Endometrial microvascular endothelial cells (primary cell): ENCODE data around the gene NAT16. TPM values are rescaled to one million over a fixed set of nuclear protein-coding genes. Genes with fewer than 3 reads are reported as not detected.

Experiments used
- in situ Hi-C: cut with HindIII; loops from 2 replicates; pipeline ENCODE4 v1.10.0; 2017; ENCODE audit warnings: low sequenced_read_pairs, low pct_unique_long_range_greater_than_20kb; ENCODE audit errors: inconsistent ontology term
- total RNA-seq: library from RNA; depleted of rRNA; stranded (reverse); fragments of >200 nt; gene quantifications from one replicate; pipeline ENCODE4 v1.2.3, GENCODE V29; 2015; ENCODE audit errors: inconsistent ontology term

NAT16 gene
- total RNA-seq, result not detected

DNA sequence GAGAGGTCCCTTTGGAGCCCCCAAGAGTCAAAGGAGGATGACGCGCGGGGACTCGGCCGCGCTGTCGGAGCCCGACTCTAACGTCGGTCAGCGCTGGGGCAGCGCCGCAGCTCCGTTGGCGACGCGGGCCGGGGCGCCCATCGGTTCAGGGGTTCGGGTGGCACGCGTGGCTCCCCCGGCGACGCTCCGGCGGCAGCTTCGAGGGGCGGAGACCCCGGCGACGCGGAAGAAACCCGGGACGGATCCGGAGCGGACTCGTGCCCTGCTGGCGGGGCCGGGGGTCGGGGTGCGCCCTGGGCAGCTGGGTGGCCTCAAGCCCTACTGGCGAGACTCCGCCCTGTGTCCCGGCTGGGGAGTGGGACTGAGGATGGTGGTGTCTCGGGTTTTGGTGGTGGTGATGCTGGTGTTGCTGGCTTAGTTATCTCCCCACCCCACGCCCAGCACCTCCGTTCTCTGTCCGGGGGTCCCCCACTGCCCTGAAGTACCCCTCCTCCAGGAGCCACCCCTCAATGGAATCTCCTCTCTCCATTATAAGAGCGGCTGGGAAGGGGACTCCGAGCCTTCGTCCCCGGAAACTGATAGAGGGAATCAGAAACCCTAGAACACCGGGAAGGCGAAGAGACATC, at the start of gene NAT16:
NAT16 (minus strand) TSS at position 164 of the 626 bp plus-strand sequence. CDS start 5,486 bp downstream, outside the sequence.
- in situ Hi-C loops, result no loop called here

DNA sequence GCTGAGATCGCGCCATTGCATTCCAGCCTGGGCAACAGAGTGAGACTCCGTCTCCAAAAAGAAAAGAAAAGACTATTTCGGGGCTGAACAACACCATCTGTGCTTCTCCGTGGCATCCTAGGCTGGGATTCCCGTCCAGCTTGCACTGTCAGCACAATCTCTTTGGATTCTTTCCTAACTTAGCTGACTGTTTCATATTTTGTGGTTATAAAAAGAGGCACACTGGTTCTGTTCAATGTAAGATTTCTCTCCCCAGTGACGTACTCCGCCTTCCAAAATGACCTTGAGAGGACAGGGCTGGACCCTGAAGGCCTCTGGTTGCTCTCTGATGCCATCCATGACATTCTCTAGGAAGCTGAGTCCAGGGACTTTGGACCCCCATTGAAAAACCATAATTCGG, 46.6 kb upstream of the NAT16 start:
- in situ Hi-C loops, result no loop called here

DNA sequence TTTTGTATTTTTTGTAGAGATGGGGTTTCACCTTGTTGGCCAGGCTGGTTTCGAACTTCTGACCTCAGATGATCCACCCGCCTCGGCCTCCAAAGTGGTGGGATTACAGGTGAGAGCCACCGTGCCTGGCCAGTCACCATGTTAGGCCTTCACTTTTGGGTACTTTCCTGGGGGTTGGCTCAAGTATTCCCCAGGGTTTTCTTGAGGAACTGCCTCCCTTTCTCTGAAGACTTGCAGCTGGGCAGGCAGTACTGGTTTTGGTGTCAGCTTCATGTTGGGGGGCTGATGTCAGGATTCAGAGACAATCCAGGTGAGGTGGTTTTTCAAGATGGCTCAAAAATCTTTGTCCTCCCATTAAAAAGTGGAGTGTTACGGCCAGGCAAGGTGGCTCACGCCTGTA, 45.6 kb upstream of the NAT16 start:
- in situ Hi-C loops, result no loop called here

DNA sequence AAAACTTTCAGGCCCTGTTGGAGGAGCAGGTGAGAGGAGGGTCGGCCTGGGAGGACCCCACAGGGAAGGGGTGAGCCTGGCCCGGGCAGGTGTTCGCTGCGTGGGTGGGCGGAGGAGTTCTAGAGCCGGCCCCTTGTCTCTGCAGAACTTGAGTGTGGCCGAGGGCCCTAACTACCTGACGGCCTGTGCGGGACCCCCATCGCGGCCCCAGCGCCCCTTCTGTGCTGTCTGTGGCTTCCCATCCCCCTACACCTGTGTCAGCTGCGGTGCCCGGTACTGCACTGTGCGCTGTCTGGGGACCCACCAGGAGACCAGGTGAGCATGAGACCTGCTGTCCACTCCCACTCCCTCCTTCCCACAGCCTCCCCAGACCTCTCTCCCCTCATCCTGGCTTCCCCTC, 43.4 kb upstream of the NAT16 start:
- in situ Hi-C loops, result no loop called here

DNA sequence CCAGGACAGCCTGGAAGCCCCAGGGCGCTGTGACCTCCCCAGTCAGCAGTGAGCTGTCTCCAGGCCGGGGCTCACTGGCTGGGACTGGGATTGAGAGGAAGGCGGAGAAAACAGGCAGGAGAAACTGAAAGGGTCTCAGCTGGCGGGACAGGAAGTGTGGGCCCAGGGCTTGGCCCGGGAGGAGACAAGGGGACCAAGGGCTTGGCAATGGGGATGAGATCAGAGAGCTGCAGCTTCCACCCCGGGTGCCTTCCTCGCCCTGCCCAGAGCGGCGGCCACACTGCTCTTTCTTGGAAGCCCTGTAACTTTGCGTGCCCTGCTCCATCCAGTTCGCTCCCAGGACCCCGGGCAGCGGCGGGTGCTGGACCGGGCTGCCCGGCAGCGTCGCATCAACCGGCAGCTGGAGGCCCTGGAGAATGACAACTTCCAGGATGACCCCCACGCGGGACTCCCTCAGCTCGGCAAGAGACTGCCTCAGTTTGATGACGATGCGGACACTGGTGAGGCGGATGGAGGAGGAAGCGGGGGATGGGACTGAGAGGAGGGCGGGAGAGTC, 42.3 kb upstream of the NAT16 start:
- in situ Hi-C loops, result no loop called here

DNA sequence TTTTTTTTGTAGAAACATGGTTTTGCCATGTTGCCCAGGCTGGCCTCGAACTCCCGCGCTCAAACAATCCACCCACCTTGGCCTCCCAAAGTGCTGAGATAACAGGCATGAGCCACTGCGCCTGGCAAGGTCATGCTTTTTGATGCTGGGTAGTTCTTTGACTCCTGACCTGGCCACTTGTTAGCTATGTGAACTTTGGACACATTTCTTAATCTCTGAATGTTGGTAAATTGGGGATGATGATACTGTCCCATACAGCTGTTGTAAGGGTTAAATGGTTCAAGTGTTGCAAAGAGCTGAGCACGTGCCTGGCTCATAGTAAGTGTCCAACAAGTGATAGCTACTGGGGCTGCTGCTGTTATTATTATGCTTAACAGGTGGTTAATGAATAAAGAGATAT, 40.2 kb upstream of the NAT16 start:
- in situ Hi-C loops, result no loop called here

DNA sequence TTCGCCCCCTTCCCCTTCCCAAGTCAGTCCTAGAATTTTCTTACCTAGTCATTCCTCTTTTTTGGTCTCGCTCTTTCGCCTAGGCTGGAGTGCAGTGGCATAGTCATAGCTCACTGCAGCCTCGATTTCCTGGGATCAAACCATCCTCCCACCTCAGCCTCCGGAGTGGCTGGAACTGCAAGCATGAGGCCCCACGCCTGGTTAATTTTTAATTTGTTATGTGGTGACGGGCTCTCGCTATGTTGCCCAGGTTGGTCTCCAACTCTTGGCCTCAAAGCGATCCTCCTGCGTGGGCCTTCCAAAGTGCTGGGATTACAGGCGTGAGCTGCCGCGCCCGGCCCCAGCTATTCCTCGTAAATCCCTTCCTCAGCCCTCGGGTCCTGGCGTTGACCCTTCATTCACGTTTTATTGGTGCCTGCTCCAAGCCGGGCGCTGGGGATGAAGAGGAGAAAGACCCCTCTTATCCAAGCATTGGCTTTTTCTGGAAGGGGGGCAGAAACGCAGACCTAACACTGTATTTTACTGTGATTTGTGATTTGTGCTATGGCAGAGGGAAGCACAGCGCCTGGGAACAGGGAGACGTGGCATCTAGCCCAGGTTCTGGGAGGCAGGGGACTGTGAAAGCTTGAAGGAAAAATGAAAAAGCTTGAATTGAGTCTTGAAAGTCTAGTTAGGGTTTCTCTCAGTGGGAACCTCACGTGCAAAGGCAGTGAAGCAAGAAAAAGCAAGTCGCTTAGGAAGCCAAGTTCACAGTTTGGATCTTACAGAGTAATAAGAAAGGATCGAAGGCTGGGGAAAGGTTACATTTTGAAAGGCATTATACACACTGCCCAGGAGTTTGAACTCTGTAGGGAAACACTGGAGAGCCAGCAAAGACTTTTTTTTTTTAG, 38.4 kb upstream of the NAT16 start:
- in situ Hi-C loops, result no loop called here

DNA sequence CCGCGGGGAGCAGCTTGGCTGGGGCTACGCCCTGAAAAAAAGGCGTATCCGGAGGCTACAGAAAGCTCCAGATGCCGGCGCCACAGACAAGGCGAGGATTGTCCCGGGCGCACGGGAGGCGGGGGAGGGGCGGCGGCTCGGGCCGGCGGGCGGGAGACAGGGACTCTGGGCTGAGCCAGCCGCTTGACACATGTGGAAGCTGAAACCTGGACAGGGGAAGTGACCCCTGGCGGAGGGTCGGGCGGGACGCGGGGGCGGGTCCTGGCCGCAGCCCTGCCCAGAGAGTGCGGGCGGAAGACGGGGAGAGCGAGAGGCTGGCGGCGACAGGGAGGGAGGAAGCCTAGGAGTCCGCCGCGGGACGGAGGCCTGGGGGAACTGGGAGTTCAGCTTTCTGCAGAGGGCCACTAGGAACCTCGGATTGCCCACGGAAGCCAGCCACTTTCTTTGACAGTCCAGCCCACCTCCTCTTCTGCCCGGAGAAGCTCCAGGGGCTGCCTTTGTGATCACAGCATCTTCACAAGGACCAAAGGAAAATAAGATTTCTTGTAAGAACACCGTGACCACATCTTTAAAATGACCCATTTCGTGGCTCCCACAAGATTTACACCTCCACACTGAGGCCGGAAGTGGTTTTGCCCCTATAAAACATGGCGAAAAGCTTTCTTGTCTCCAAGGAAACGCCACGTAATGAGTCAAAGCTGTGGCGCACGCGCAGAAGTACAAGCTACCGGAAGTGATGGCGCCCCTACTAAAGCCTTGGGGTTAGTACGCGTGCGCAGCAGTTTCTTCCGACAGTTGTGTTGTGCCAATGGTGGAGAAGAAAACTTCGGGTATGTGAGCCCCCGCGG, 37.5 kb upstream of the NAT16 start, which contains the start of the genes PLOD3 and ZNHIT1:
PLOD3 (minus strand) TSS at position 194 of the 848 bp plus-strand sequence. CDS start 307 bp downstream, outside the sequence.
ZNHIT1 (plus strand) TSS at position 778 of the 848 bp plus-strand sequence; CDS start at position 809, 31 bp downstream.
- in situ Hi-C loops, result no loop called here

DNA sequence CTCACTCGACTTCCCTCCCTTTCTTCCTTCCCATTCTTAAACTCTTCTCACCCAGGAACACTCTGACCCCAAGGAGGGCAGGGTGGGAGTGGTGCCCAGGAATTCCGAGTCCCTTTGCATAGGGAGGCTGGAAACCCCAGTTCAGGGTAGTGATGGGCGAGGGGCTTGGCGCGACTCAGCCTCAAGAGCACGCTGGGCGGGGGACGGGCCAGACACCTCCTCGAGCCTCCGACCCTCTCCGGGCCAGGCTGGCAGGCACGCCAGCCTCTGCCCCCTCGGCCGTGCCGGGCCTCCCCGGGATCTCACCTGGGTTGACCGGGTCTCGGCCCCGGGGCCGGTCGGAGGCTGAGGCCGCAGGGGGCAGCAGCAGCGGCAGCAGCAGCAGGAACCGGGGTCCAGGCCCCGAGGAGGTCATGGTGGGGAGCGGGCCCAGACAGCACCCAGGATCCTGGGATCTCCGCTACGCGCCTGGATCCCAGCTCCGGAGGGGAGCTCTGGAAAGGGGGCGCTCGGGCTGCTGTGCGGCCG, 36.8 kb upstream of the NAT16 start:
- in situ Hi-C loops, result no loop called here

DNA sequence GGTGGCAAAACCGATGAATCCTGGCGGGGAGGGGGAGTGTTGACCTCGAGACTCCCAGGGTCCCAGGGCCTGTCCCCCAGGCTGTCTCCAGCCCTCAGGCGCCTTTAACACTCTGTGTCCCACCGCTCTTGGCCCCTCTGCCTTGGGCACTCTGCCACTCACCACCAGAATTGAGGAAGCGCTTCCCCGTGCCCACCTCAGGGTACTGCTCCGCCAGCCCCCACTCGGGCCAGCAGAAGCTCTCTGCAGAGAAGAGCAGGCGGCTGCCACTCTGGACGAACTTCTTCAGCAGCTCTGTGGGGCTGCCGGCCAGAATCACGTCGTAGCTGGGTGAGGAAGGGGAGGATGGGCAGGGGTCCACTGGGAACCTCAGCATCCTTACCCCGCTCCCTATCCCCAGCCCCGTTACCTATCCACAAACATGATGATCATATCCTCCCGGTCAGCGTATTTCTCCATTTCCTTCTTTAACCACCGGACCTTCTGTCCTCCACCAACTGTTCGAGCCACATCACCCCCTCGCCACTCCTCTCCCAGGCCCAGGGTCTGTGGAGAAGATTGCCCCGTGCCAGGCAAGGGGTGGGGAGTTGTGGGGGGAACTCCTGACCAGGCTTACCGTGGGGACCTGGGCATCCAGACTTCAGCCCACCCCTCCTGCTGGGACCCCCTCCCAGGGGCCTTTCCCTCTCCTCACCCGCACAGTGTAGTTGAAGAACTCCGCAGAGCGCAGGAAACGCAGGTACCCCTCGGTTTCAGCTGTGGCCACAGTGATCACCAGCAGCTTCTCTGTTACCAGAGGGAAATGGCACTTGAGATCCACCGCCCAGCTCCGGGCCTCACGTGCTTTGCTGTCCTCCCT, 36.1 kb upstream of the NAT16 start:
- in situ Hi-C loops, result no loop called here

DNA sequence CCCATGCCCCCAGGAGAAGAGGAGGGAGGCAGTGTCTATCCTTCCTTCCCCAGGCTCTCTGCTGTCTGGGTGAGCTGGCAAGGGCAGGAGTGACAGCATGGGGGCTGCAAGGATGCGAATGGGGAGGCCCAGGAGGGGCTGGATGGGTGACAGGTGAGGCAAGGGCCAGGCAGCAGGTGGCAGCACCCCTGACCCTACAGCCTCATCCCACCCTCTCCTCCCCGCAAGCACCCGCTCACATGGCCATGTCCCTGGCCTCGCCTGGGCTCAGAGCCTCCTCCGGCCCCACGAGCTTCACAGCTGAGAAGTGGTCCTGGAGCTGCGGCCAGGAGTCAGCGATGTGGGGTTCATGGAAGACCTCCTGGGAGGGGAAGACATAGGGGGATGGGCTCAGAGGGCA, 31.9 kb upstream of the NAT16 start:
- in situ Hi-C loops, result no loop called here

DNA sequence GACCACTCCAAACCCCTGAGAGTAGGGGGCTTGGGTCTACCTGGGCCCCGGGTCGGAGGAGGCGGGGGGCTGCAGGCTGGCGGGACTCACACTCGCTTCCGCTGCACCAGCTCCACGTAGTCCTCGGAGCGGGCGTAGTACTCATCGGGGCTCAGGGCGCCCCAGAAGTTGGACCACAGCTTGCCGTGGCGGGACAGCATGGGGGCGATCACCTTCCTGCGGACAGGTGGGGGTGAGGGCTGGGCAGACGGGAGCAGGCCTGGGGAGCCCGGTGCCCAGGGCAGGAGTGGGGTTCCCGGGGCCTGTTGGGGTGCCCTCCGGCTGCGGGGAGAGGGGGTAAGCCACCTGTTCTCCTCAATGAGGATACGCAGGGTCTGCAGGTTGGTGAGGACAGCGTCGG, 31.4 kb upstream of the NAT16 start:
- in situ Hi-C loops, result no loop called here

DNA sequence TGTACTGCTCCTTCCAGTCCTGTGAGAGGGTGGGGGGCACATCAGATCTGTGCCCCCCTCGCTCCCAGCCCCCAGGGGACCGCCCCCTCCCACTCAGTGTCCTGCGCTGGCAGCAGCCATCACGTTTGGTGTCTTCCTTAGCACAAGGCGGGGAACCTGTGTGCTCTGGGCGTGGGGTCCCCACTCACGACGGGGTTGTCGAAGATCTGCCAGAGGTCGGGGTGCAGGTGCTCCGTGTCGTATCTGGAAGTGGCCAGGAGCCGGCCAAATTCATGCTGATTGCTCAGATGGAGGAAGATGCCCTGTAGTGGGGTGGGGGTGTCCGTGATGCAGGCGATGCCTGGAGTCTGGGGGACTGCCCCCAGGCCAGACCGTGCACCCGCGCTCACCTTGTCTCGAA, 30.1 kb upstream of the NAT16 start:
- in situ Hi-C loops, result no loop called here

DNA sequence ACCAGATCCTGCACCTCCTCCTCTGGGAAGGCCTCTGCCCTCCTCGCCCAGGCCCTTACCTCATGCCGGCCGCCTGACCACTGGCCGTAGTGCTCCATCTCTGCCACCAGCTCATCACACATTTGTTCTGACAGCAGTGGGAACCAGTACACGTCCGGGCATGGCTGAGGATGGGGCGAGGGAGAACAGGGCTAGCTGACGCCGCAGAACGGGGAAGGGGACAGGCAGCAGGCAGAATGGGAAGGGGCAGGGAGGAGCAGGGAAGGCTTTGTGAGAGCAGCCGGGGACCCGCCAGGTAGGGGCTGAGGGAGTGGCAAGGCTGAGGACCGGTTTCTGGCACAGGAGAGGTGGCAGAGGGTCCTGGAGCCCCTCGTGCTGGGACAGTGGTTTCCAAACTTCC, 28.7 kb upstream of the NAT16 start:
- in situ Hi-C loops, result no loop called here

DNA sequence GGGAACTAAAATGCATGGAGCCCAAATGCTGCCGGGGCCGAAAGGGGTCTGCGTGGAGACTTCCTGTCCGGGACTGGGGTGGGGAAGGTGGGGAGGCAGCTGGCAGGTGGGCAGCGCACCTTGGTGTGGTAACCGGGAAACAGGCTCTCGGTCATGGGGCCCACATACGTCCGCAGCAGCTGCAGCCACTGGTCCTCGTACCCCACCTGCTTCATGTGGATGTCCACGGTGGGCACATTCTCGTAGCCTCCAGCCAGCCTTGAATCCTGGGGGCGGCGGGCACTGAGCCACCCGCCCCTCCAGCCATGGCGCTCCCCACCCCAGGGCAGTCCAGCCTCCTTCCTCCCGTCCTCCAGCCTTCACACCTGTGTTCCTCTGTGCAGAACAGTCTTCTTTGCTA, 27.4 kb upstream of the NAT16 start:
- in situ Hi-C loops, result no loop called here

DNA sequence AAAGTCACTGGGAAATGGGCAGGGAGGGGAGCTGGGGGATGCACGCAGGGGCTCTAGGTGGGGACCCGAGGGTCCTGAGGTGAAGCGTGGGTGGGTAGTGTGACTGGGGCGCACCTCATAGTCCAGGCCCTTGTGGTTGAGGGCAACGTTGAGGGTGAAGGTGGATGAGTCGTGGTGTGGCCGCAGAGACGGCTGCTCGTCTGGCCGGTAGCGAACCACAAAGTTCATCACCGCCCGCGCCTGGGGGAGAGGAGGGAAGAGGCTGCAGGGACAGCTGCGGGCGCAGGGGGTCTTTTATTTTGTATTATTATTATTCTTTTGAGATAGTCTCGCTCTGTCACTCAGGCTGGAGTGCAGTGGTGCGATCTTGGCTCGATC, 26.6 kb upstream of the NAT16 start:
- in situ Hi-C loops, result no loop called here

DNA sequence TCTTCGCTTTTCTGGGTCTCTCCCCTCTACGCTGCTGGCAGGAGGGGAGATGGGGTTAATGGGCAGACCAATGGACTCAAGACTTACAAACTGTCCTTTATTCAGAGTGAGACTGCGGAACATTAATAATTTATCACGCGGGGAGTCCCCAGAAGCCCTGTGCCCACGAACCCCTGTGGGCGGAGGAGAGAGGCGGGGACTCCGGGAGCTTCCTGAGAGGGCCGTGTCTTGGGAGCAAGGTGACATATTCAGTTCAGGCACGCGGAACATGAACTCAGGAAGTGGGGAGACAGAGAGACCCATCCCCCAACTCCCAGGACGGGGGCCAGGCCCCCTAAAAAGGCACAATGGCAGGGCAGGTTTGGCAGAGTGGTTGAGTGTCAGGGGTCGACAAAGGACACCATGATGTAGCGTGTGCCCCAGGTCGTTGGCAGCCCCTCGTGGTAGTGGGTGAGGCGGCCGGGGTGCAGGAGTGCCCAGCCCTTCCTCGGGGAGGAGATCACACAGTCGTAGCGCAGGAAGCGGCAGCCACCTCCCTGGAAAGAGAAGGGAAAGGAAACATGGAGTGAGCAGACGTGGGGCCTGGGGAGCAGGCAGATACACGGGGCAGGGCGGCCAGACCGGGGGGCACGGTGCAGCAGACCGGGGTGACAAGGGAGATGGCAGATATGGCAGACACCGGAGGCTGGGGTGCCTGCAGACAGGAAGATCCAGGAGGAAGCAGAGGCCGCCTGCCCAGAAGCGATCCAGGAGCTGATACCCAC, 26.0 kb upstream of the NAT16 start:
- in situ Hi-C loops, result no loop called here
